ENCODE measurements around the gene MTMR11. TPM values are rescaled to one million over a fixed set of nuclear protein-coding genes. Genes with fewer than 3 reads are reported as not detected.
A peak's percentile ranks its signal among the peaks of the same experiment; 100 is the strongest.
"Not testable (repeated sequence)": the region's sequence is repeated elsewhere in the genome, so short reads cannot be mapped to it uniquely, and the experiment has no call there.

The MTMR11 gene
- total RNA-seq: 1.7 TPM

- peak; percentile 16 for DNase-seq
Measured at GRCh38 chr1:149936170-149936991, at the start of gene MTMR11. Gene MTMR11 (minus strand): TSS chr1:149936879. CDS start chr1:149936647, 232 bp downstream.

- DNase-seq: no peak
Measured at GRCh38 chr1:149979972-149980540, 43.4 kb upstream of the MTMR11 start.

GRCh38 chr1:149979245-149979971 is 42.7 kb upstream of the MTMR11 start:
- DNase-seq: no peak

- DNase-seq: no peak
Measured at GRCh38 chr1:149978547-149979023, 41.9 kb upstream of the MTMR11 start.

DNA sequence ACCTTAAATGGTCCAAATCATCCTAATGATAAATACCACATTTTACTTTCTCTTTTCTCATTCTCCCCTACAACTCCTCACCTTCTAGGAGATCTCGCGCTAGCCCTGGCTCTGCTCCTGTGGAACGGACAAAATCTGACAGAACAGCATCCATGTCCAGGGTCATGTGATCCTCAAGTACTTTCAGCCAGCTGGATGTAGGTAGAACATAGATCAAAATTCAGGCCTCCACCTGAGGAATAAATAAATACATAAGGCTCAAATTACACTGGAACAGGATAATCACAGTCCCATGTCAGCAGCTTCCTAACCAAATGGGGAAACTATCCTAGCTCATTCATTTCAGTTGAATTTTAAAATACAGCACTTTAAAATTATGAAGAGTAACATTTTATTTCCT is 40.7 kb upstream of the MTMR11 start:
- DNase-seq: no peak

GRCh38 chr1:149972547-149972946 is 35.9 kb upstream of the MTMR11 start:
- no peak for DNase-seq

DNA sequence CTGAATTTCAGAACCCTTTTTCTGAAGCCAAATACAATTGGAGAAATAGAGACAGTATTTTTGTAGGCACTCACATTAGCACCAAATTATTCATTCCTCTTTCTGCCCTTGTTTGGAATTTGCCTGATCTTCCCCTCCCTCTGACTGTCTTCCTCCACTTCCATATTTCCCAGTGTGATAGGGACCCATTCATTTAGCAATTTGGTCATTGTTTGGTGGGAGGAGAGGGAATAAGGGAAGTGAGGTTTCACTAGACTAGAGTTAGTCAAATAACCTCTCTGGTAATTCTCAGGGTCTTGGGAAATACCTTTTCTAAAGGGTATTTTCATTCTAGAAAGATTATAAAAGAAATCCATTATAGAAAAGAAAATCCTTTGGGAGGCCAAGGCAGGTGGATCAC is 31.0 kb upstream of the MTMR11 start:
- DNase-seq: no peak

DNA sequence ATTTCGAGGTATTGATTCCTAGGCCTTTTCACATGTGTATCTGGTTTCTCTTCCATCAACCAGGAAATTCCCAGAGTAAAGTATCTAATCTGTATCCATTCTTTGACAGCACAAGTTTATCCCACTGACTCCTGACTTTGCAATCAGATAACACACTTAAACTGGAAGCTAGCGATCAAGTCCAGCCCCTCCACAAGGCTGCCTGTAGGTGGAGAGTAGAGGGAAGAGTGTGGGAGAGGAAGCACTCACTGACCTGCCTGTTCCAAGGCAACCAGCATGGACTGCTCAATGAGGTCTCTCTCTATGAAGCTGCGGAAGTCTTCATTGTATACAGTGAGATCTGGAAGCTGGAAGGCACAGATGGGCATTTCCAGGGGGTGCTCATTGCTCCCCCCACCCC is 30.4 kb upstream of the MTMR11 start:
- DNase-seq: no peak

- DNase-seq: no peak
Measured at GRCh38 chr1:149966405-149966804, 29.7 kb upstream of the MTMR11 start.

- no peak for DNase-seq
Measured at GRCh38 chr1:149965440-149965839, 28.8 kb upstream of the MTMR11 start.

GRCh38 chr1:149963358-149963757 is 26.7 kb upstream of the MTMR11 start:
- DNase-seq: no peak

- no peak for DNase-seq
Measured at GRCh38 chr1:149962736-149963135, 26.1 kb upstream of the MTMR11 start.

- no peak for DNase-seq
Measured at GRCh38 chr1:149962039-149962647, 25.5 kb upstream of the MTMR11 start.

DNA sequence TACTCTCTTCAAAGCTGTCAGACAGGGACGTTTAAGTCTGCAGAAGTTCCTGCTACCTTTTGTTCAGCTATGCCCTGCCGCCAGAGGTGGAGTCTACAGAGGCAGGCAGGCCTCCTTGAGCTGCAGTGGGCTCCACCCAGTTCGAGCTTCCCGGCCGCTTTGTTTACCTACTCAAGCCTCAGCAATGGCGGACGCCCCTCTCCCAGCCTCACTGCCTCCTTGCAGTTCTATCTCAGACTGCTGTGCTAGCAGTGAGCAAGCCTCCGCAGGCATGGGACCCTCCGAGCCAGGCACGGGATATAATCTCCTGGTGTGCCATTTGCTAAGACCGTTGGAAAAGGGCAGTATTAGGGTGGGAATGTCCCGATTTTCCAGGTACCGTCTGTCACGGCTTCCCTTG is 20.9 kb upstream of the MTMR11 start:
- DNase-seq: not testable (repeated sequence)

DNA sequence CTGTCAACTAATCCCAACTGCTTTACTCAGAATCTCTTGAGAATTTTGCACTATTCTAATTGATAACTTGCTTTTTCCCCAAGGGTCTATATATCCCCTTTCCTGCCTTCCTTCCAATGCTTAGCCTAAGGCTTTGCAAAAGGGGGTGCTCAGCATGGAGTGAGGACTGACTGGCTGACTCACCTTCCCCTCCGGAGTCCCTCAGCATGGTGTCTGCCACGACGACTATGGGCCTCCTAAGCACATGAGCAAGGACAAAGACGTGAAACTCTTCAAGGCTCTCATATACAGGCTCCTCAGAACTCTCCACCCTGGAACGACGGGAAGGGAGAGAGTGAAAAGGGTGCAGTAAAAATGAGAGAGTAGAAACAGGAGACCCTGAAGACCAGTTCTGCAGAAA is 13.2 kb upstream of the MTMR11 start:
- DNase-seq: no peak

DNA sequence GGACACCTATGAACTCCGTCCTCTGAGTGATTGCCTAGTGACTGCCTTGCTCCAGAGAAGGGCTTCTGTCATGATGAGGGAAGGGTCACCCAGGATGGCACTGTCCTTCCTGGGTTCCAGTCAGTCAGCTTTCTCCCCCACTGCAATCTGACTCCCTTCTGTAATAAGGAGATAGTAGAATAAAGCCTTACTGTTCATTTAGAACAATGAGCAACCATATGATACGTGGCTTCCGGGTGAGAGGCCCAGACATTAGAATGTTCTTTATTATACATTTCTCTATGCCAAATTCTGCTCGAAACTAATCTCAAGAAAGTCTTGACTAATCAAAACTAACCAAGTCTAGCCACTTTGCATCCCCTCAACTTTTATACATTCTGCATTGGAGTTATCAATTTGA is 8.5 kb upstream of the MTMR11 start:
- no peak for DNase-seq

DNA sequence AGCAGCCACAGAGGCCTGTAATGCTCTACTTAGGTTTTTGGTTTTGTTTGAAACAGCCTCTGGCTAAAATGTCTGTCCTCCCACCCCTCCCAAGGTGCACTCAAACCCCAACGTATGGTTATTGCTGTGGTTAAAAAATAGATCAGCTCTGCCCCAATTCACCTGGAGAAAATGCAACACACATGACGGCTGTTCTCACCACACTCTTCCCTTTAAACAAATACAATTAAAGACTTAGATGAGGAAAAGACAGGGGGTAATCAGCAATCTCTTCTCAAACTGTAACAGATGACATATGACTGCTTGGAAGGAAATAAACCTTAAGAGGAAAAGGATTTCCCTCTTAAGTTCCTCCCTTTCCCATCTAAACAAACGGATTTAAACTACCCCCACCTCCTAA is 6.2 kb upstream of the MTMR11 start:
- DNase-seq: no peak

- DNase-seq: no peak
Measured at GRCh38 chr1:149942207-149942606, 5.5 kb upstream of the MTMR11 start.

DNA sequence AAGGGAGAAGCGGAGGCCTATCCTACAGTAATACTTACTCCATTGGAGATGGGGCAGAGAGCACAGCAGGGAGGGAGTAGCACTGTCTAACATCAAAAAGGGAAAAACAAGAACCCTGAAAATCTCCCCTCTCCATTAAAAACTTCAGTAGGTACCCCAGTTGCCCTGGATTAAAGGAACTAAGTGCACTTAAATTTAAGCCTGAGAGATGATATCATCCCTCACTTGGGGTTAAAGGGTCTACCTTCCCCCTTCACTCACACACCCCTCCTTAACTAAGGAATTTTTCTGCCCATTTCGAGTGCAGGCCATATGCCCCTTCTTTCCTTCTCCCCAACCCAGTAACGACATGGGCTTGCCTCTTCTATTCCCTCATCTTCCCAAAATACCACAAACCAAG is 3.7 kb upstream of the MTMR11 start:
- no peak for DNase-seq

DNA sequence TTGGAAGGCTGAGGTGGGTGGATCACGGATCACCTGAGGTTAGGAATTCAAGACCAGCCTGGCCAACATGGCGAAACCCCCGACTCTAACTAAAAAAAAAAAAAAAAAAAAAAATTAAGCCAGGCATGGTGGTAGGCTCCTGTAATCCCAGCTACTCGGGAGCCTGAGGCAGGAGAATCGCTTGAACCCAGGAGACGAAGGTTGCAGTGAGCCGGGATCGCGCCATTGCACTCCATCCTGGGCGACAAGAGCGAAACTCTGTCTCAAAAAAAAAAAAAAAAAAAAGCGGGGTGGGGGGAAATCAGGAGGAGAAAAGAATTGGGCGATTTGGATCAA is 2.0 kb upstream of the MTMR11 start:
- DNase-seq: not testable (repeated sequence)

- DNase-seq: no peak
Measured at GRCh38 chr1:149937759-149938158, 1.1 kb upstream of the MTMR11 start.

DNA sequence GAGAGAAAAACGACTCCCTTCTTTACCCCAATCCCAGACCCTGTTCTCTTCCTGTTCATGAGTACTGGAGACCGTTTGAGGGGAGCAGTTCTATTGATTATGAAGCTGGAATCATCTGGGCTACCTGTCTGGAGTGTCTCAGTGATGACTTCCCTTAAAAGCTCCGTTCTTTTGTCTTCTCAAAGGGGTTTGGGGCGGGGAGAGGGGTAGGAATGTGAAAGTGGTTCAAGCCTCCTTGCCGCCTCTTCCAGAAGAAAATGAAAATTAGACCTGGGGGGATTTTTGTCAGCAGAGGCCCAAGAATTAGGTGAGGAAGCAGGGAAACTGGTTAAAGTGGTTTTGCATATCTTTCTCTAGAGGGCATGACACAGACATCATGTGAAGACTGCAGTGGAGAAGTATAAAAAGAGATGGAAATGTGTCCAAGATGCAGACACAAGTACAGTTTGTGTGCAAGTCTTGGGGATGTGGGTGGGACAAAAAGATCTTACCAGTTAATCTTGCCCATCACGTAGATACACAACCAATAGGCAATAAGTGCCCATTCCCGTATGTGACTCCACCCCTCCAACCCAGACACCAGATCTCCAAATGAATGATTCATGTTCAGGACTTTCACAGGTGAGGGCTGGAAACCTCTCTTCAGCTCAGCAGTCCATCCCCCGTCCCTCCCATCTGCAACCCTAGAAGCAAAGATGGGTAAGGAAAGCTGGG is 470 bp upstream of the MTMR11 start:
- DNase-seq: peak; percentile 26

Data from occipital lobe (tissue), 2 donors.